ENCODE data around the gene NACC2. TPM values are rescaled to one million over a fixed set of nuclear protein-coding genes. Genes with fewer than 3 reads are reported as not detected.

Gene NACC2
- total and polyA plus RNA-seq, 10 of the 15 experiments (the other 5 are each of a cell fraction or from before 2014, with no cell fraction given): 0.66 to 14.7 (median 3.5) TPM

DNA sequence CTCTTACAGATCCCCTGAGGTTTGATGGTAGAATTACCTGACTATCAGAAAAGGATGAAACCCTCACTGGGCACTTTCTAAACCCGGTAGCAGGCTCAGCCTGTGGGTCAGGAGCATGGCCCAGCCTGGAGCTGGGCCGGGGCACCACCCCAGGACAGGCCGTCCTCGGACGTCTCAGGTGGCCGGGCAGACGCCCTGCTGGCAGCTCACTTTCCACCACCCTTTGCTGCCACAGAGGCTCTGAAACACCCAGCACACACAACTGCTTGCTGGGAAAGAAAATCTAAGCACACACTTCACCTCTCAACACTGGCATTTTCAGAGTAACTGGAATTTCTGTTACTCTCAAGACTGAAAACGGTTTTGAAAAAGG lies 138.3 kb downstream of the NACC2 start:
- Histone ChIP-seq H3K27ac (ENCODE audit: control insufficient read depth, insufficient read depth) (no peak overlapping the region), H3K4me1 (ENCODE audit: control insufficient read depth, insufficient read depth, low read length) (peaks cover 9% of the 10 kb centered on the region), H3K36me3 (ENCODE audit: control insufficient read depth in 2 of 2, insufficient read depth in 2 of 2, low read length in 1 of 2) (peaks cover 3 to 10% of the 10 kb centered on the region in 2 experiments; a peak in 3 of 4 replicates), H4K20me1 (ENCODE audit: control insufficient read depth, insufficient read depth) (peaks cover 4% of the 10 kb centered on the region; the same call in 1 of the 2 replicates), H3K79me2 (ENCODE audit: control insufficient read depth, insufficient read depth, low read length) (peaks cover 36% of the 10 kb centered on the region), H3K9ac (ENCODE audit: control insufficient read depth, insufficient read depth, low read length) (no peak overlapping the region), H3K4me3 (no peak overlapping the region), H2AFZ (ENCODE audit: control insufficient read depth, low read depth, low read length) (no peak overlapping the region), H3K9me3 (replicated peaks; ENCODE audit: control insufficient read depth, insufficient read depth, low read length) (no peaks in the 10 kb centered on the region), H3K4me2 (ENCODE audit: control insufficient read depth, insufficient read depth) (no peak overlapping the region), H3K27me3 (replicated peaks in 1 of 2; ENCODE audit: control insufficient read depth in 2 of 2, insufficient read depth in 2 of 2, low read length in 1 of 2) (no peaks in the 10 kb centered on the region)
- DNase-seq (ENCODE audit: low read depth, low spot score) (no peak), ATAC-seq (no peak), FAIRE-seq (no peak)
- RAD21 ChIA-PET (ENCODE audit: unreplicated experiment): no interaction called here
- in situ Hi-C loops (cut with MboI): no loop called here
- 89% methylated on average over 8 of the region's 8 CpGs for WGBS (ENCODE audit: insufficient coverage, insufficient replicate concordance, low lambda C conversion rate, missing lambda C conversion rate)
- CTCF ChIA-PET: interaction anchor here (1.6 kb wide), 1 partner anchor 93 kb away, joined by 6 read pairs; no protein-coding TSS in a partner anchor
- intact Hi-C loops (cut with micrococcal nuclease; ENCODE audit: unreplicated experiment): no loop called here
- POLR2A ChIA-PET: no interaction called here
- no TSS peak for BruUV-seq (replicated peaks)
- SMC1A ChIA-PET (ENCODE audit: uncharacterized antibody, unreplicated experiment): no interaction called here
- TF ChIP-seq, protein P1, sequence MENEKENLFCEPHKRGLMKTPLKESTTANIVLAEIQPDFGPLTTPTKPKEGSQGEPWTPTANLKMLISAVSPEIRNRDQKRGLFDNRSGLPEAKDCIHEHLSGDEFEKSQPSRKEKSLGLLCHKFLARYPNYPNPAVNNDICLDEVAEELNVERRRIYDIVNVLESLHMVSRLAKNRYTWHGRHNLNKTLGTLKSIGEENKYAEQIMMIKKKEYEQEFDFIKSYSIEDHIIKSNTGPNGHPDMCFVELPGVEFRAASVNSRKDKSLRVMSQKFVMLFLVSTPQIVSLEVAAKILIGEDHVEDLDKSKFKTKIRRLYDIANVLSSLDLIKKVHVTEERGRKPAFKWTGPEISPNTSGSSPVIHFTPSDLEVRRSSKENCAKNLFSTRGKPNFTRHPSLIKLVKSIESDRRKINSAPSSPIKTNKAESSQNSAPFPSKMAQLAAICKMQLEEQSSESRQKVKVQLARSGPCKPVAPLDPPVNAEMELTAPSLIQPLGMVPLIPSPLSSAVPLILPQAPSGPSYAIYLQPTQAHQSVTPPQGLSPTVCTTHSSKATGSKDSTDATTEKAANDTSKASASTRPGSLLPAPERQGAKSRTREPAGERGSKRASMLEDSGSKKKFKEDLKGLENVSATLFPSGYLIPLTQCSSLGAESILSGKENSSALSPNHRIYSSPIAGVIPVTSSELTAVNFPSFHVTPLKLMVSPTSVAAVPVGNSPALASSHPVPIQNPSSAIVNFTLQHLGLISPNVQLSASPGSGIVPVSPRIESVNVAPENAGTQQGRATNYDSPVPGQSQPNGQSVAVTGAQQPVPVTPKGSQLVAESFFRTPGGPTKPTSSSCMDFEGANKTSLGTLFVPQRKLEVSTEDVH (IDR thresholded peaks at IDR 0.05; ENCODE audit: low read depth, partially characterized antibody): no peak
- TF ChIP-seq, protein P2, sequence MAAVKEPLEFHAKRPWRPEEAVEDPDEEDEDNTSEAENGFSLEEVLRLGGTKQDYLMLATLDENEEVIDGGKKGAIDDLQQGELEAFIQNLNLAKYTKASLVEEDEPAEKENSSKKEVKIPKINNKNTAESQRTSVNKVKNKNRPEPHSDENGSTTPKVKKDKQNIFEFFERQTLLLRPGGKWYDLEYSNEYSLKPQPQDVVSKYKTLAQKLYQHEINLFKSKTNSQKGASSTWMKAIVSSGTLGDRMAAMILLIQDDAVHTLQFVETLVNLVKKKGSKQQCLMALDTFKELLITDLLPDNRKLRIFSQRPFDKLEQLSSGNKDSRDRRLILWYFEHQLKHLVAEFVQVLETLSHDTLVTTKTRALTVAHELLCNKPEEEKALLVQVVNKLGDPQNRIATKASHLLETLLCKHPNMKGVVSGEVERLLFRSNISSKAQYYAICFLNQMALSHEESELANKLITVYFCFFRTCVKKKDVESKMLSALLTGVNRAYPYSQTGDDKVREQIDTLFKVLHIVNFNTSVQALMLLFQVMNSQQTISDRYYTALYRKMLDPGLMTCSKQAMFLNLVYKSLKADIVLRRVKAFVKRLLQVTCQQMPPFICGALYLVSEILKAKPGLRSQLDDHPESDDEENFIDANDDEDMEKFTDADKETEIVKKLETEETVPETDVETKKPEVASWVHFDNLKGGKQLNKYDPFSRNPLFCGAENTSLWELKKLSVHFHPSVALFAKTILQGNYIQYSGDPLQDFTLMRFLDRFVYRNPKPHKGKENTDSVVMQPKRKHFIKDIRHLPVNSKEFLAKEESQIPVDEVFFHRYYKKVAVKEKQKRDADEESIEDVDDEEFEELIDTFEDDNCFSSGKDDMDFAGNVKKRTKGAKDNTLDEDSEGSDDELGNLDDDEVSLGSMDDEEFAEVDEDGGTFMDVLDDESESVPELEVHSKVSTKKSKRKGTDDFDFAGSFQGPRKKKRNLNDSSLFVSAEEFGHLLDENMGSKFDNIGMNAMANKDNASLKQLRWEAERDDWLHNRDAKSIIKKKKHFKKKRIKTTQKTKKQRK (IDR thresholded peaks at IDR 0.05; ENCODE audit: low read depth, low read length): no peak
- TF ChIP-seq MXI1 (IDR thresholded peaks at IDR 0.05; ENCODE audit: low read depth, low read length) (no peak), ESRRA (IDR thresholded peaks at IDR 0.05; ENCODE audit: low read length) (no peak), BACH1 (IDR thresholded peaks at IDR 0.05; ENCODE audit: borderline replicate concordance) (no peak), RBBP5 (conservative IDR thresholded peaks at IDR 0.05) (no peak), ZNF384 (IDR thresholded peaks at IDR 0.05; ENCODE audit: borderline replicate concordance, low read depth, low read length) (no peak), CBX5 (IDR thresholded peaks at IDR 0.05; ENCODE audit: low read depth) (no peak), MEF2B (IDR thresholded peaks at IDR 0.05; ENCODE audit: partially characterized antibody, poor library complexity, severe bottlenecking) (no peak), CHD2 (IDR thresholded peaks at IDR 0.05; ENCODE audit: borderline replicate concordance, low read depth, low read length) (no peak), TARDBP (IDR thresholded peaks at IDR 0.05; ENCODE audit: borderline replicate concordance) (no peak)
- TF ChIP-seq, protein P3, sequence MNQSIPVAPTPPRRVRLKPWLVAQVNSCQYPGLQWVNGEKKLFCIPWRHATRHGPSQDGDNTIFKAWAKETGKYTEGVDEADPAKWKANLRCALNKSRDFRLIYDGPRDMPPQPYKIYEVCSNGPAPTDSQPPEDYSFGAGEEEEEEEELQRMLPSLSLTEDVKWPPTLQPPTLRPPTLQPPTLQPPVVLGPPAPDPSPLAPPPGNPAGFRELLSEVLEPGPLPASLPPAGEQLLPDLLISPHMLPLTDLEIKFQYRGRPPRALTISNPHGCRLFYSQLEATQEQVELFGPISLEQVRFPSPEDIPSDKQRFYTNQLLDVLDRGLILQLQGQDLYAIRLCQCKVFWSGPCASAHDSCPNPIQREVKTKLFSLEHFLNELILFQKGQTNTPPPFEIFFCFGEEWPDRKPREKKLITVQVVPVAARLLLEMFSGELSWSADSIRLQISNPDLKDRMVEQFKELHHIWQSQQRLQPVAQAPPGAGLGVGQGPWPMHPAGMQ (IDR thresholded peaks at IDR 0.05; ENCODE audit: borderline replicate concordance): no peak
- TF ChIP-seq, protein P4, sequence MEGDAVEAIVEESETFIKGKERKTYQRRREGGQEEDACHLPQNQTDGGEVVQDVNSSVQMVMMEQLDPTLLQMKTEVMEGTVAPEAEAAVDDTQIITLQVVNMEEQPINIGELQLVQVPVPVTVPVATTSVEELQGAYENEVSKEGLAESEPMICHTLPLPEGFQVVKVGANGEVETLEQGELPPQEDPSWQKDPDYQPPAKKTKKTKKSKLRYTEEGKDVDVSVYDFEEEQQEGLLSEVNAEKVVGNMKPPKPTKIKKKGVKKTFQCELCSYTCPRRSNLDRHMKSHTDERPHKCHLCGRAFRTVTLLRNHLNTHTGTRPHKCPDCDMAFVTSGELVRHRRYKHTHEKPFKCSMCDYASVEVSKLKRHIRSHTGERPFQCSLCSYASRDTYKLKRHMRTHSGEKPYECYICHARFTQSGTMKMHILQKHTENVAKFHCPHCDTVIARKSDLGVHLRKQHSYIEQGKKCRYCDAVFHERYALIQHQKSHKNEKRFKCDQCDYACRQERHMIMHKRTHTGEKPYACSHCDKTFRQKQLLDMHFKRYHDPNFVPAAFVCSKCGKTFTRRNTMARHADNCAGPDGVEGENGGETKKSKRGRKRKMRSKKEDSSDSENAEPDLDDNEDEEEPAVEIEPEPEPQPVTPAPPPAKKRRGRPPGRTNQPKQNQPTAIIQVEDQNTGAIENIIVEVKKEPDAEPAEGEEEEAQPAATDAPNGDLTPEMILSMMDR (IDR thresholded peaks at IDR 0.05 in 2 of 3, conservative IDR thresholded peaks at IDR 0.05 in 1 of 3; ENCODE audit: control insufficient read depth in 2 of 3, extremely low read depth in 1 of 3, insufficient read depth in 1 of 3, low read depth in 3 of 3, low read length in 3 of 3): no peak
- TF ChIP-seq, protein P5, sequence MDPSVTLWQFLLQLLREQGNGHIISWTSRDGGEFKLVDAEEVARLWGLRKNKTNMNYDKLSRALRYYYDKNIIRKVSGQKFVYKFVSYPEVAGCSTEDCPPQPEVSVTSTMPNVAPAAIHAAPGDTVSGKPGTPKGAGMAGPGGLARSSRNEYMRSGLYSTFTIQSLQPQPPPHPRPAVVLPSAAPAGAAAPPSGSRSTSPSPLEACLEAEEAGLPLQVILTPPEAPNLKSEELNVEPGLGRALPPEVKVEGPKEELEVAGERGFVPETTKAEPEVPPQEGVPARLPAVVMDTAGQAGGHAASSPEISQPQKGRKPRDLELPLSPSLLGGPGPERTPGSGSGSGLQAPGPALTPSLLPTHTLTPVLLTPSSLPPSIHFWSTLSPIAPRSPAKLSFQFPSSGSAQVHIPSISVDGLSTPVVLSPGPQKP (IDR thresholded peaks at IDR 0.05; ENCODE audit: low read depth, low read length): no peak

Data from GM12878 (cell line).